ENCODE measurements around the gene ZNF33B. TPM values are rescaled to one million over a fixed set of nuclear protein-coding genes. Genes with fewer than 3 reads are reported as not detected.

ZNF33B gene
- 4.6 to 6.9 TPM (median 5.5 TPM) in 5 replicates for total RNA-seq (2022; extraction: Qiagen RNA extraction)

DNA sequence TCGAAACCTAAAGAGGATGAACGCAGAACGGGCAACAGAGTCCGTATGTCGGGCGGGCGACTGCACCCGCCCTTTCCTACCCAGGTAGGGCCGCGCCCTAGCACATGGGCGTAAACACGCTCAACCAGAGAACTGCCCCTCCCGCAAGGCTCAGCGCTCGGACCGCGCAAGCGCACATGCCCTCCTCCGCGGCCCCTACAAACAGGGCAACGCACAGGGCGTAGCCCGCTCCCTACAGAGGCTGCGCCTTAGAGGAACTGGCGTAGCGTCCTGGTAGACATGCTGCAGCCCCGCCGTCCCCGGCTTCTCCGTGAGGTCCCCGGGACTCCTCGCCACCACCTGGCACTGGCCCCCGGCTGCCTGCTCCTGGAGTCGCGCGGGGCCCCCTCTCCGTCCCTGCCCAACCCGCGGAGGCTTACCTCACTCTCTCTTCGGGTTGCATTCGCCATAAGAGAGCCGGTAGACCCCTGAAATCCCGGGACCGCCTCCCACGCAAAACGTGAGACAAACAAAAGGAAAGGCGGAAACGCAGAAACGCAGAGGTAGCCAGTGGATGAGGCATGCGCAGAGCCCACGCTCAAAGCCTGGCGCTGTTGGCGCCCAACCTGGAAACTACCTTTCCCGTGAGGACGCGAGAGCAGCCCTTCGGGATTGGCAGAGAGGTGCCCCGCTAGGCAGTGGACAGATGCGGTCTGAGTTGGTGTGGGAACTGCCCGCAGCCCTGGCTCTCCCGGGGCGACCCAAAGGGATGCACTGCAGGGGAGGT, at the start of gene ZNF33B:
TSS of gene ZNF33B (minus strand) at position 516 of the 766 bp plus-strand sequence. CDS start 1,642 bp downstream, outside the sequence.

Other genes with a start within 250 kb of the ZNF33B start
- gene BMS1, start 144.2 kb upstream of the ZNF33B start, total RNA-seq (2022; extraction: Qiagen RNA extraction) = 21.3 to 31.1 TPM (median 21.5 TPM) in 5 replicates

All from A549 treated with Hydrocortisone at 1 μM for 4 hours (cell line).